Measurements from ENCODE around the gene COL7A1. TPM values are rescaled to one million over a fixed set of nuclear protein-coding genes. Genes with fewer than 3 reads are reported as not detected.
A peak's percentile ranks its signal among the peaks of the same experiment; 100 is the strongest.

The COL7A1 gene
- 3.1 and 4.2 TPM in 2 replicates for total RNA-seq (2014; rRNA removed; shearing (Covaris generic))
- polyA plus RNA-seq (2015; cell fraction: cytosol; rRNA removed): 1.7 and 1.8 TPM in 2 replicates
- 31.2 and 41.6 TPM in 2 replicates for polyA plus RNA-seq (2015; cell fraction: nucleus; rRNA removed)

DNA sequence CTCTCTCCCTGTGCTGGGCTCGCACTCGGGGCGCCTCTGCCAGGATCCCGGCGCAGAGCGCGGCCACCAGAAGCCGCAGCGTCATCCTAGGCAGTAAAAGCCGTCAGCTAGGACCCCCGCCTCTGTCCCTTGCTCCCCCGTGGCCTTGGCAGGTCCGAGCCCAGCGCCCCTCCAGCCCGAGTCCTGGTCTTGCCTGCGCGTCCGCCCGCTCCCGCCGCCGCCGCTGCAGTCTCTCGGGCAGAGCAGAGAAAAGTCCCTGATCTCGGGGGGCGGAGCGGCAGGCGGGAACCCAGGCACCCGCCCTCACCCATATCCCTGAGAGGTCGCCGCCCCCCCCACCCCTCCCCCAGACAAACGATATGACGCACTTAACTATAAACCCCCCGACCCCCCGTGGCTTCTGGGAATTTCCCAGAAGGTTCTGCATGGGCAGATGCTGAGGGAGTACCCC lies at the start of gene COL7A1:
COL7A1 (minus strand) TSS at position 255 of the 451 bp plus-strand sequence; CDS start at position 85, 170 bp downstream.
- DNase-seq (ENCODE audit: low read depth): no peak

DNA sequence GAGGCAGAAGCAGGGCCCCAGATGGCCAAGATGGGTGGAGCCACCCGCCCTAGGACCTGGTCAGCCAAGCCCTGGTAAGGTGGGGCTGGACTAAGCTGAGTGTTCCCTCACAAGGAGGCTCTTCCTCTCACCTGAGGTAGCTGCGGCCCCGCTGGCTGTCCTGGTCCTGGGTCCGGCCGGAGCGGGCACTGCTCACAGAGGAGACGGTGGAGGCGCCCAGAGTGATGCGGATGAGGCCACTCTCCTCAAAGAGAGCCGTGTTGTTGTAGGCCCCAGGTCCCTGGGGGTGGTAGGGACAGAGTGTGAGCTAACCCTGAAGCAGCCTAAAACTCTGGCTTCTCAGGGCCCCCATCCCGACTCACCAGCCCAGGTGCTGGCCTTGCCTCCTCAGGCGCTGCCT lies 47.5 kb upstream of the COL7A1 start:
- DNase-seq (ENCODE audit: low read depth): no peak

DNA sequence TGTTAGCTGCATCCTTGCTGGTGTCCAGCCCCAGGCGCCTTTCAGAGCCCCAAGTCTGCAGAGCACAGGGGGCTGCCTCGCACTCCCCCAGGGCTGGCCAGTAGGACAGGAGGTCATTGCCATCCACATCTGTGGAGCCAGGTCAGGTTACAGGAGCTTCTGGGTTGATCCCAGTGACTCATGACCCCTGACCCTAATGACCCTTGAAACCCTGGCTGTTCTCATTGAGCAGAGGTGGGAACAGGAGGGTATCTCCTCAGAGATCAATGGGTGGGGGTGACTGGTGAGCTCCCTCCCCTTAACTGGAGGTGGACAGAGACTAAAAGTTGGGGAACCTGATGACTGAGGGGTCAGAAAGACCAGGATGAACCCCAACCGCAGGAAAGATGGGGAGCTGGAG lies 46.3 kb upstream of the COL7A1 start:
- DNase-seq (ENCODE audit: low read depth): no peak

DNA sequence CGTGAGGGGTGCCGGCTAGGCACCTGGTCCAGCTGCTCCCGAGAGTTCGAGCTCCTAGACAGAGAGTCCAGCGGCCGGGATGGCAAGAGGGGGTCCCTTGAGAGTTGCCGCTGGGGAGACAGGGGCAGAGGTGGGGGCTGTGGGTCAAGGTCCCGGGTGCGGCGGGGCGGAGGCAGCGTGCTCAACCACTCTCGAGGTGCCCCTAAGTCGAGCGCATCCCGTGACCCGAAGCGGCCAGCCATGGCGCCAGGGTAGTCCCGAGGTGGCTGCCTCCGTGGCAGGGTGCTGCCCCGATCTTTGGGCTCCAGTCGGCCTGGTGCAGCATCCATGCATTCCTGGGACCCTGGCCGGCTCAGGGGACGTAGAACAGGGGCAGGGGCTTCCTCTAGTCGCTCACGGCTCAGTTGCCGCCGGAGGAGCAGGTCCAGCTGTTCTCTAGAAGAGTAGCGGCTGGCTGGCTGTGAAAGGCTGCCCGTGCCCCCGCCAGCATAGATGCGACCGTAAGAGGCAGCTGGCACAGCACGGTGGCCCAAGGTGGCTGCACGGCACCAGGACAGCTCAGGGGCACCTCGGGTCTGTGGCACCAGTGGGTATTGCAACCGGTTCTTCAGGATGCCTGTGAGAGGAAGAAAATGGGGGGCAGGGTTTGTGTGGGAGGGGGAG lies 44.9 kb upstream of the COL7A1 start:
- no peak for DNase-seq (ENCODE audit: low read depth)

DNA sequence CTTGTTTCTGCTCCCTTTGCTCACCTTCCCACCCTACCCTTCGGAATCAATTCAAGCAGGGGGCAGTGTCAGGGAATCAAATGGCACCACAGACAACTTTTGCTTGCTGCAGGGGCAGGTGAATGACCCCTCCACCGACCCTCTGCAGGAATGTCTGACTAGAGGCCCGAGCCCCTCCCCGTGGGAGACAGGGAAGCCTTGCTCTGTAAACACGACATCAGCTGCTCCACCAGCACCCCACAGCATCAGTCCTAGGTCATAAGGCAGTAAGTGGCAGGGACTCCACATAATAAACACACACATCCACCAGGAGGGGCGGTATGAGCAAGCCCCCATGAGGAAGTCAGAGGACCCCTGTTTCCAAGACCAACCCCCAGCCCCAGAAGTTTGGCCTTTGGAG lies 42.2 kb upstream of the COL7A1 start:
- DNase-seq (ENCODE audit: low read depth): no peak

DNA sequence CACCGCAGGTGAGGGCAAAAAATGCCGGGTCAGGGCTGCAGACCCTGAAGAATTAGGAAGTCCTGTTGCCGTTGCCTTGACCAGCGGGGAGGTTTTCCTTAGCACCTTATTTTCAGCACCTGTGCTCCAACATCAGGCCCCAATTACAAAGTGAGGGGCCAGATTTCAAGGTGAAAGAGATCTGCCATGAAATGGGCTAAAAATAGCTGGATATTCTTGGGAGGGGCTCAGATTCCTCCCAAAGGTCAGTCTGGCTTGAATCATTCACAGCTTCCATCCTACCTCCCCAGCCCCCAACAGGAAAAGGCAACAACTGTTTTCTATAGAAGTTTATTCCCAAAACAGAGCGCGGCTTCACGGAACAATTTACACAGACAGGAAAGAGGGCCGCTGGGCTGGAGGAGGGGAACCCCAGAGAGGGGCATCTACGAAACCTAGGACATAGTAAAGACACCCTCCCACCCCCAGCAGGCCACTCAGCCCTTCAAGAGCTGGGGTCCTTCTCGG lies 41.1 kb upstream of the COL7A1 start:
- DNase-seq (ENCODE audit: low read depth): no peak

DNA sequence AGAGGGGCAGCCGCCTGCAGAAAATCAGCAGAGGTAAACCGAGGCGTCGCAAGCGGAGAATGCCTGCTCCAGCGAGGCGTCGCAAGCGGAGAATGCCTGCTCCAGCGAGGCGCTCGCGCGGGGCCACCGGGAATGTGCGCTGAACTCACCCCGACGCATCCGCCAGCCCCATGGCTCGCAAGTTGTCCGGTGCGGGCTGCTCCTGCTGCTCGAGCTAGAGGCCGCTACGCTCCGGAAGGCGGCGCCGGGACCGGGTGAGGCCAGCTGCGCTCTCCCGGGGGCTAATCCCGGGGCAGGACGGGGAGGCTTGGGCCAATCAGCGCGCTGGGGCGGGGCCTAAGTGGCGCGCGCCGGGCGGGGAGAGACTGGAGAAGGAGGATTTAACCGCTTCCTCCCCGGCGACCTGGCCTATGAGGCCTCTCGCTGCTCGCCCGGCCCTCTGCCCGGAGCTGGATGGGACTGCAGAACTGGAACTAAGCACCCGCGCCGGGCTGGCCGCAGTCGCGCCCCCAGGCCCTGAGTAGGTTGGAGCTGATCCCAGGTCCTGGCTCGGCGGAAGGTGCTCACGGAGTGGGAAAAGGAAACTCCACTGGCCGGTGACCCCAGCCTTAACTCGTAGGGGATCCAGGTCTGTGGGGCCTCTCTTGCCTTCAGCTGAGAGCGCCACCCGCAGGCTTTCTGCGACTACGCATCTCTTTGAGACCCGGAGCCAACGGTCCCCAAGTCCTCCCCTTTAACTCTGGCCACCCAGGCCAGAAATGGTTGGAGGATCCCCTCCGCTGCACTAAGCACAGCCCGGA lies 40.3 kb upstream of the COL7A1 start, which contains the start of gene SLC26A6:
SLC26A6 (minus strand) TSS at position 240 of the 800 bp plus-strand sequence; CDS start at position 172, 68 bp downstream.
- peak; percentile 97 for DNase-seq (ENCODE audit: low read depth)

DNA sequence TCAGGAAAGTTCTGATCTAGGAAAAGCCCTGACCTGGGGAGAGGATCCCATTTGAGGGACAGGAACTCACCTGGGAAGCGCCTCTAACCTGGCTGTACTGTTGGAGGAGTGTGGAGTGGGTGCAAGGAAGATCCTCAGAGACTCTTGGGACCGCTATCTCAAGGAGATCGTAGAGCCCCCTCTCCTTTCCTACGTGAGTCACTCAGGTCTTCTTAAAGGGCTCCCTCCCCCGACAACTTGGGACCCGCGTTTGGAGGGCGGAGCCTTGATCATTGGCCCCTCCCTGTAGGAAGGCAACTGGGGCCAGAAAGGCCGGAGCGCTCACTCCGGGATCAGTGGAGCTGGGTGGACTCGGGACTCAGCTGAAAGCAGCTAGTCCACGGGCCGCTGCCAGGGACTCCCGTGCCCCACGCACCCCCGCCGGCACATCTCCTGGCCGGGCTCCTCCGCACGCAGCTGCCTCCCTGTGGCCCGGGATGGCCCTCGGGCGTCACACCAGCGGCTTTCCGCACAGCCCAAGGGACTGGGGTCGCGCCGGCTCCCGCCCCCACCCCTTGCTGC lies 39.6 kb upstream of the COL7A1 start:
- DNase-seq (ENCODE audit: low read depth): peak; percentile 68

DNA sequence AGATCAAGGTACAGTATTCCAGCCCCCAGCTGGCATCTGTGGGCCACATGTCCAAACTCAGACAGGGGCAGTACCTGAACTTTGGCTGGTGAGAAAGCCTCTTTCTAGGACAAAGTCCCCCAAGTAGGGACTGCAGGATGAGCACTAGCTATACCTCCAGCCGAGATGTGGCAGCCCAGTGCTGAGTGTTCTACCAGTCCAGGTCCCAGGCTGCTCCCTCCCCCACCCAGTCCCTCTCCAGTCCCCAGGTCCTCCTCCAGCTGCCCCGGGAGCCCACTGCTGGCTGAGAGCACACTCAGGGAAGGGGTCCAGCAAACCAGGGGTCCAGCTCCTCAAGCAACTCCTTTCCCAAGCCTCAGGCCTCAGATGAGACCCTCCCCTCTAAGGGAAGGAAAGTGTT lies 38.6 kb upstream of the COL7A1 start:
- DNase-seq (ENCODE audit: low read depth): no peak

DNA sequence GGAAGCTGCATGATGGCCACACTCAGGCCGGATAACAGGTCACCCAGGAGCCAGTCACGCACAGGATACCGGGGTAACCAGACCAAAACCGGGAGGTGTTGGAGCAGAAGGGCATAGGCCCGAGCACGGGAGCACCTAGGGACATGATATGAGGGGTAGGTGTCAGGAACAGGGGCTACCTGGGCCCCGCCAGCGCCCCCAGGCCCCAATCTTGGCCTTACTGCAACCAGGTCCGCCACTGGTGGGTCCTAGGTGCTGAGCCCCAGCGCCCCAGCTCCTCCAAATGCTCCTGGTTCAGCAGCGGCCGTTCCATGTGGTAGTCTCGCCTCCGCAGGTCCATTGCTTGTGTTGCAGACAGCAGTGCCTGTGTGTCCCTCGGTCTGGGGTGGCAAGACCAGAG lies 38.1 kb upstream of the COL7A1 start:
- DNase-seq (ENCODE audit: low read depth): no peak

DNA sequence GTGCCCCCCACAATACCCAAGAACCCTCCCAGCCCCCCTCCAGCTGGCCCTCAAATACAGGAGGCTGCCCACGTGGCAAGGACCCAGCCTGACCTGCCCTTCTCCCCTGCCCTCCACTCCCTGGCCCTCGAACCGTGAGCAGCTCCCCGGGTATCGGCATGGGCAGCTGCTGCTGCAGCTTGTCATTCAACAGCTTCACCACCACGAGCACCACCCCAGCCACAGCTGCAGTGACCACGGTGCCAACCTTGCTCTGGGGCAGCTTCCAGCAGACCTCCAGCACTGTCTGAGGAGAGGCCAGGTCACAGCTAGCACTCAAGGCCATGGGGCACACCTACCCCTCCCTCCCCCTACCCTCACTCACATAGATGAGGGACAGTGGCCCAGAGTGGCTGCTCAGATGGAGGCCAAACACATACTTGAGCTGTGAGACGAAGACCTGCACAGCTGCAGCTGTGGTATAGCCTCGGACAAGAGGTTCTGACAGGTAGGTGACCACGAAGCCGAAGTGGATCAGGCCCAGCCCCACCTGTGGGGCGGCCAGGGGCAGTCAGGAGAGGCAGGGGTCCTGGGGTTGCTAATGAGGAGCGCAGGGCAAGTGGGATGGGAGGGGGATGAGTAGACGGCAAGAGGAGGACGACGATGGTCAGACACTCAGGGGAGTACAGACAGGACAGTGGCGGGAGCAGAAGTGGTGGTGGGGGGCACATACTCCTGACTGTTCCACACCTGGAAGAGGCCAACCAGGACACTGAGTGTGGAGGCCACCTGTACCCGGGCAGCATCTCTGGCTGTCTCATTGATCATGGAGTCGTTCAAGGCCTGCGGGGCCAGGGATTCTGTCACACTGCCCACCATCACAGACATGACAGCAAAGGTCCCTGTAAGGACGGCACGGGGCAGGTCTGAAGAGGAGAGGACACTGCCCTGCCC lies 36.7 kb upstream of the COL7A1 start:
- no peak for DNase-seq (ENCODE audit: low read depth)

DNA sequence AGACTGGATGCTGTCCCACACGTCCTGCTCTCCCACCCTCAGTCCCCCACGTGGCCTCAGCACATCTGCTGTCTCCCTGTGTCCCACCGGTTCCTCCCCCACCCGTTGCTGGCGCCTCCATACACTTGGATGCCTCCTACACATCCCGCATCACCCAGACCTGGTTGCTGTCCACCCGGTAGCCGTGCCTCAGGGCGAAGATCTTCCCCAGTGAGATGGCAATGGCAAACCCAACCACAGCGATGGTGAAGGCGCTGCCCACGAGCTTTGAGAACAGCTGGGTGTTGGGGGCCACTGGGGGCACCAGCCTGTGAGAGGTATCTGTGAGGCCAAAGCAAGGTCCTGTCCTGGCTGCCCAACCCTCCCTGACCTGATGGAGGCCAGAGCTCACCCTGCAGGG lies 35.7 kb upstream of the COL7A1 start:
- DNase-seq (ENCODE audit: low read depth): no peak

DNA sequence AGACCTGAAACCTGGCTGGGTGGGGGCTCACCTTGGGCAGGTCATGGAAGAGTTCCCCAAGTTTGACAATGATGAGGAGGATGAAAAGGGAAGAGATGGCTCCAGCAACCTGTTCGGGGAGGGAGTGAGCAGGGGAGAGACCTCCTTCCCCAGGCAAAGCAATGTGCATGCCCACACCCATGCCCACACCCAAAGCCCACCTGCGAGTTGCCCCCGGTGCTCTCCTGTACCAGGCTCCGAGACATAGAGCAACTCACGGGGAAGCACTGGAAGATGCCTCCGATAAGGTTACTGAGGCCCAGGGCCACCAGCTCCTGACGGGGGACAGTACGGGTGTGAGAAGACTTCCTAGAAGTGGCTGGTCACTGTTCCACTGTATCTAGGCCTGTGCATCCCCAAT lies 35.3 kb upstream of the COL7A1 start:
- no peak for DNase-seq (ENCODE audit: low read depth)

DNA sequence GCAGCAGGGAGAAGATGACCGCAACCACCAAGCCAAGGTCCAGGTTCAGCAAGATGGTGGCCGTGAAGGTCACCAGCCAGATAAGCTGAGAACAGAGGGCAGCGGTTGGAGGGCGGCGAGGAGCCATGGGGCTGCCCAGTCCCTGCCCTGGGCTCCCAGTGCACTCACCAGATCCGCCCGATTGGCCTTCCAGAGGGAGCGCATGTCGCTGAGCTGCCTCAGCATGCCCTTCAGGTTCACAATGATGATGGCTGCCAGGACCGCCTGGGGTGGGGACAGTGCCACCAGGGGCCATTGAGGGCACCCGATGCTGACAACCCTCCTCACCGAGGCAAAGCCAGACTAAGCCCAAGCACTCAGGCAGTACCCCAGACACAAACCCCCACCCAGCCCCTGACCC lies 34.8 kb upstream of the COL7A1 start:
- DNase-seq (ENCODE audit: low read depth): no peak

DNA sequence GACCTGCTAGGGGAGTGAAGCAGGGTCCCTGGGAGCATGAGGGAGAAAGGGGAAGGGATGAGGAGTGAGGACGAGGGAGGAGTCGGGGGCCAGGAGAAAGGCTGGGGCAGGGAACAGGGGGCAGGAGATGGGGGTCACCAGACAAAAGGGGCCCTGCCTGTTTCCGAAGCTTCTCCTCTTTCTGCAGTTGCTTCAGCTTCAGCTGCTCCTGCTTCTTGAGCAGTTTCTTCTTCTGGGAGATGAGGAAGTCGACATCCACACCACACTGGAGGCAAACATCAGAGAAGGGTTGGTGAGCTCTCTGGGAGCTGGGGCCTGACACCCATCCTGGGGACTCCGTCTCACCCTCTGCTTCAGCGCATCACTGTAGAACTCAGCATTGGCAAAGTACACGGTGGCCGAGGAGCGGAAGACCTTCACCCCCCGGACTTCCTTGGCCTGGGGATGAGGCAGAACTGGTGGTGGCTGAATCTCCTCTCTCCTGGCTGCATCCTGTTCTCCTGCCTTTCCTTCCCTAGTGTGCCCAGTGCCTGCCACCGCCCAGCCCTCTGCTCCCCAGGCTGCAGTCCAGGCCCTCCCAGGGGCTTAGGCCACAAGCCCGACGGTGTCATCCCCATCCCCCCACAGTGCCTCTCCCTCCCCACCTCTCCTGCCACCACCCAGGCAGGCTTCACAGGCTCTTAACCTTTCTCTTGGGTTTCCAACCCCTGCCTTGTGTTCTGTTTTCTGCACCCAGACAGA lies 33.3 kb upstream of the COL7A1 start:
- no peak for DNase-seq (ENCODE audit: low read depth)

DNA sequence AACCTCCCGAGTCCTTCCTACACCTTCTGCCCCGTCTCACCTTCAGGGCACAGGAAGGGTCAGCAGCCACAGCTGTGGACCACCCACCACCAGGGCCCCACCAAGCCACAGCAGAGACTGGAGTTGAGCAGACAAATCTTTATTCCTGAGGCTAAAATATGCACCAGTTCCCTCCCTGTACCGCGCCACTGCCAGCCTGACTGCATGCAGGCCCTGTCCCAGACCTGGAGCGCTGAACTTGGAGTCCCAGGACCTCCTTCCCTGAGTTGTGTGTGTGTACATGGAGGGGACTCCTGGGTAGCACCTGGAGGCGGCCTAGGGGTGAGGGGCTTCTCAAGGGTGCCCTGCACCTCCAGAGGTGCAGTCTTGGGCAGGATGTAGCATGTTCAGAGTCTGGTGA lies 30.5 kb upstream of the COL7A1 start:
- no peak for DNase-seq (ENCODE audit: low read depth)

DNA sequence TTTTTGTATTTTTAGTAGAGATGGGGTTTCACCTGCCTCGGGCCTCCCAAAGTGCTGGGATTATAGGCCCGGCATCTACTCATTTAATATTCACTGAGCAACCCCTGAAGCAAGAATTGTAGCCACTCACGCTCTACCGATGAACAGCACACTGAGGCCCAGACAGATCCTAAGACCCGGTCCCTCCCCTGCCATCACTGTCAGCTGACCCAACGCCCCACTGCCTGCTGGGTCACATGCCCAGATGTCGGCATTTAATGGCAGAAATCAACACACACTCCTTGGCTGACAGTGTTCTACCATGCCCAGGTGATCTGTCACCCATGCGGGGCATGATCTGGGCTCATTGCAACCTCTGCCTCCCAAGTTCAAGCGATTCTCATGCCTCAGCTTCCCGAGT lies 29.6 kb upstream of the COL7A1 start:
- DNase-seq (ENCODE audit: low read depth): no peak

DNA sequence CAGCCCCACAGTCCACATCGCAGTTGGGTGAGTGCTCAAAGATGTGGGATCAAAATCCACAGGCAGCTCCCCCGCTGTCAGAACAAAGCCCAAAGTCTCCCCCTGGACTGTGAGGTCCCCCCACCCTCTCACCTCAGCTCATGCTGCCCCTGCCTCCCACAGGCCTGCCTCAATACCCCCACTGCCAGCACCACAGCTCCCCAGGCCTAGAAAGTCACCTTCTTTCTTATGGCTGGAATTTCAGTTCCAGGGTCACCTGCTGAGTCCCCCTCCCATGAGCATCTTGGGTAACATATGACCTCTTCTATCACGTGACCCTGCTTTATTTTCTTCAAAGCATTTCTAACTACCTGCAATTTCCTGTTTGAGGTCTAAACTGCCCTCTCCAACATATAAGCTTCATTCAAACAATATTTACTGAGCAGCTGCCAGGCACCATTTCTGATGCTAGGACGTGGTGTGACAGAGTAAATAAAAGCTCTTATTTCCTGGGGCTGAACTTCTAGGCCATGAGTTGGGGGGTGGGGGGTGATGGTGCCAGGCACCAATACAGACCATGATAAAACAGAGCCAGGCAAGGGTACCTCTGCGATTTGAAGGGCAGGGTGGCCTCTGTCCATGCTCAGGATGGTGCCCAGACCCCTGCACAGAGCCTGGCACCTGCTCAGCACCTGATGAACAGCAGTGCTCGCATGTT lies 28.9 kb upstream of the COL7A1 start:
- DNase-seq (ENCODE audit: low read depth): no peak

DNA sequence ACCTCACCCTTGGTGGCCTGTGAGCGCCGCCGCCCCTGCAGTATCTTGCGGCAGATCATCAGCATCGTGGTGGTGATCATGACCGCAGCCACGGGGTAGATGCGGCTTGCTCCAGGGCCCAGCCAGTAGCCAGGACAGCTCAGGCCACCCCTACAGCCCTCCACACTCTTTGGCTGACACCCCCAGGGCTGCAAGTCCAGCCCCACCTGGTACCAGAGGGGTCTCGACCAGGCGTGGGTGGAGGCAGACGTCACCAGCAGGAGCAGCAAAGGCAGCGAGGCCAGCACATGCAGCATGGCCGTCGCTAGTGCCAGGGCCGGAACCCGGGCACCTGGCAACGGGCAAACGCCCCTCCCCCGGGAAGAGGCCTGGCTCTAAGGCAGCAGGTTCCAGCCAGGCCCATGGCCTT lies 26.3 kb upstream of the COL7A1 start, which contains the start of gene TMEM89:
TMEM89 (minus strand) TSS at position 309 of the 409 bp plus-strand sequence; CDS start at position 296, 13 bp downstream.
- DNase-seq (ENCODE audit: low read depth): no peak

Measured in HT1080 (cell line).